ENCODE data around the gene PDE8B.

PDE8B gene

GRCh38 chr5:77326986-77327734, 116.7 kb downstream of the PDE8B start:
- no peak overlapping the region for H3K4me3 ChIP-seq (ENCODE audit: low read length)
- TF ChIP-seq CTCF (conservative IDR thresholded peaks at IDR 0.05; ENCODE audit: low read depth, low read length), result no peak
- DNase-seq (ENCODE audit: low read depth), result no peak

- no peak for TF ChIP-seq CTCF (conservative IDR thresholded peaks at IDR 0.05; ENCODE audit: low read depth, low read length)
- no peak for DNase-seq (ENCODE audit: low read depth)
- no peak overlapping the region for H3K4me3 ChIP-seq (ENCODE audit: low read length)
Measured at GRCh38 chr5:77328930-77329647, 118.6 kb downstream of the PDE8B start.

GRCh38 chr5:77329664-77330430, 119.4 kb downstream of the PDE8B start:
- no peak for TF ChIP-seq CTCF (conservative IDR thresholded peaks at IDR 0.05; ENCODE audit: low read depth, low read length)
- DNase-seq (ENCODE audit: low read depth), result no peak
- no peak overlapping the region for H3K4me3 ChIP-seq (ENCODE audit: low read length)

DNA sequence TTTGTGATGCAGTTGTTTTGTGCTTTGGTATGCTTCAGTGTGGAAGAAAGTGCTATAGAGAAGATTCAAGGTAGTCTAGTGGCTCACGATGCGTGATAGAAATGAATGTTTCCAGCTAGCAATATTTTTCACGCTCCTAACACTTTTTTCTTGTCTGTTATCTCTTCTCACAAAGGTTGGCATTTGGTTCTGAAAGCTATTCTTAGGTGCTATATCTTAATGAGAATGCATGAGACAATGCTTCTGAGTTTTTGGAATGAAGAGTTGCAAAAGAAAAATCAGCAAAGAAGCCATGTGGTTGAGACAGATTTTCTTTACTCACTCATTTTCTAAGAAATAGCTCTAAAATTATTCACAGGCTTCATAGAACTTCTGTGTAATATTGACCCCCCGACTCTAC, 122.6 kb downstream of the PDE8B start:
- DNase-seq (ENCODE audit: low read depth), result no peak
- TF ChIP-seq CTCF (conservative IDR thresholded peaks at IDR 0.05; ENCODE audit: low read depth, low read length), result no peak
- no peak overlapping the region for H3K4me3 ChIP-seq (ENCODE audit: low read length)

DNA sequence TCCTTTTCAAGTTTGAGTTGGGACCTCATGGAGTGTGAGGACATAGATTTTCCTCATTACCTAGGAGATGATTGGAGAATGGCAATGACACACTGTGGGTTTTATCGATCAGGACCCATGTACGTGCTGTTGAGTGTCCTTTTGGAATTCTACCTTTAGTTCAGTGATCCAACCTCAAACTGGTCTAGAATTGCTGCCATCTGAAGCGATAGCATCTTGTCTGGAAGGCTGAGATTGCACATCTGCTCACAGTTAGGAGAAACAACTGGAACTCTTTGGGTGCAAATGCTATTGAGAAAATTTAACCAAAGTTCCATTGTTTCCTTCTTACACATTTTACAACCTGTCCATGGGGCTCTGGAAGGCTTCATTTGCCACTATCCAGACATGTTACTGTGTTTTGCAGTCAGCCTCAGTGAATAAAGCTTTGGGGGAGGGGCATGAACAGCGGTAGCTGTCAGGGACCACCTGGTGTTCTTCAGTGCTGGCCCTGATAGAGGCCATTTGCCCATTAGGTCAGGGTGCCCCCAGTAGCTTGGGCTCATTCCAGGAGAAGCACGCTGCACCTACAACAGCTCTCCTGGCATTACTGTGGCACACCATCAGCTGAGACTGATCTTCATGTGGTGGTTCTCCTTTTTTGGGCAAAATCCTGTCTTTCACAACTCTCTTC, 123.1 kb downstream of the PDE8B start:
- DNase-seq (ENCODE audit: low read depth), result no peak
- no peak for TF ChIP-seq CTCF (conservative IDR thresholded peaks at IDR 0.05; ENCODE audit: low read depth, low read length)

GRCh38 chr5:77337246-77337645, 126.8 kb downstream of the PDE8B start:
- TF ChIP-seq CTCF (conservative IDR thresholded peaks at IDR 0.05; ENCODE audit: low read depth, low read length), result no peak
- DNase-seq (ENCODE audit: low read depth), result no peak
- no peak overlapping the region for H3K4me3 ChIP-seq (ENCODE audit: low read length)

More for the DNA sequence above, 123.1 kb downstream of the PDE8B start:
- no peak overlapping the region for H3K4me3 ChIP-seq (ENCODE audit: low read length)
